Uterus (tissue), 4 donors: ENCODE results near the gene ADGRL3. TPM values are rescaled to one million over a fixed set of nuclear protein-coding genes. Genes with fewer than 3 reads are reported as not detected.

Experiments
- DNase-seq, 2 donors: peaks; one replicate each; pipeline ENCODE4 v3.0.0-alpha.2; 2019 to 2020
- H3K27ac ChIP-seq, 2 donors: fragments of 200-600 bp; sonication (generic); 1 replicate in 1 of 2; 2 replicates in 1 of 2; pipeline ENCODE4 v1.5.1; 2016 to 2018
- H3K27me3 ChIP-seq, 2 donors: fragments of 200-600 bp; sonication (generic); one replicate each; pipeline ENCODE4 v1.5.1; 2018 to 2019; ENCODE audit warnings: control low read depth in 1 of 2
- H3K36me3 ChIP-seq, 2 donors: fragments of 200-600 bp; sonication (generic); one replicate each; pipeline ENCODE4 v1.5.1; 2019; ENCODE audit warnings: control low read depth in 1 of 2
- H3K4me1 ChIP-seq, 2 donors: fragments of 200-600 bp; sonication (generic); one replicate each; pipeline ENCODE4 v1.5.1; 2018 to 2019; ENCODE audit warnings: control low read depth in 1 of 2
- H3K4me3 ChIP-seq, 2 donors: fragments of 200-600 bp; sonication (generic); 1 replicate in 1 of 2; 2 replicates in 1 of 2; pipeline ENCODE4 v1.5.1; 2018 to 2019; ENCODE audit warnings: mild to moderate bottlenecking in 1 of 2
- H3K9me3 ChIP-seq, 2 donors: fragments of 200-600 bp; sonication (generic); one replicate each; pipeline ENCODE4 v1.5.1; 2019; ENCODE audit warnings: control low read depth in 1 of 2
- POLR2A ChIP-seq, 2 donors: fragments of 450-650 bp; IDR thresholded peaks; one replicate each; pipeline ENCODE4 v1.6.1; 2016; ENCODE audit warnings: antibody characterized with exemption in 2 of 2, mild to moderate bottlenecking in 1 of 2, moderate library complexity in 1 of 2
- intact Hi-C: fragments of 100-400 bp; cut with DNase I; formaldehyde crosslinking; loops from one replicate; pipeline ENCODE4 v1.15.1; 2023; ENCODE audit warnings: low total_unique reads
- total RNA-seq, 4 donors: library from RNA; depleted of rRNA in 3 of 4; stranded (reverse); fragments of >200 nt in 3 of 4; gene quantifications; one replicate each; pipeline versions ENCODE4 v1.1.0 to v1.2.4, GENCODE V29; 2014 to 2023
- TF ChIP-seq, protein P1 (sequence below), 4 experiments: fragments of 200-600 bp in 2 of 4; fragments of 450-650 bp in 2 of 4; sonication (generic) in 2 of 4; IDR thresholded peaks; one replicate each; pipeline ENCODE4 v1.5.1; 2016 to 2019; ENCODE audit warnings: antibody characterized with exemption in 4 of 4, mild to moderate bottlenecking in 2 of 4, moderate library complexity in 1 of 4
- donor health status: DM: yes; HTN: yes; CAD: no.

Gene ADGRL3
- total RNA-seq, 4 donors from 2014 or later: 31.5 to 411 (median 74.3) TPM

DNA sequence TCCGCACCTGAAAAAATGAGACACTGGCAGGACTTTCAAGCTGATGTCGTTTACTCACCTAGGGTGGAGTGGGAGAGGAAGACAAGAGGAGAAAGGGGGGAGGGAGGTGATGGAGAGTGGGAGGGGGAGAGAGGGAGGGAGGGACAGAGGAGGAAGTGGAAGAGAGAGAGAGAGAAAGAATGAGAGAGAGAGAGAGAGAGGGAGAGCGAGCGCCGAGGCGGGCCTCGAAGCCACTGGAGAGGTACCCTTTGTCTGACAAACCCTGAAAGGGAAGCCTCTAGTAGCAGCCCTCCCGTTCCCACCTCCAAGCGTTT, 296 bp upstream of the ADGRL3 start:
- no peaks in the 10 kb centered on the region for H3K9me3 ChIP-seq
- H3K4me1 ChIP-seq: no peaks in the 10 kb centered on the region
- TF ChIP-seq, protein P1, sequence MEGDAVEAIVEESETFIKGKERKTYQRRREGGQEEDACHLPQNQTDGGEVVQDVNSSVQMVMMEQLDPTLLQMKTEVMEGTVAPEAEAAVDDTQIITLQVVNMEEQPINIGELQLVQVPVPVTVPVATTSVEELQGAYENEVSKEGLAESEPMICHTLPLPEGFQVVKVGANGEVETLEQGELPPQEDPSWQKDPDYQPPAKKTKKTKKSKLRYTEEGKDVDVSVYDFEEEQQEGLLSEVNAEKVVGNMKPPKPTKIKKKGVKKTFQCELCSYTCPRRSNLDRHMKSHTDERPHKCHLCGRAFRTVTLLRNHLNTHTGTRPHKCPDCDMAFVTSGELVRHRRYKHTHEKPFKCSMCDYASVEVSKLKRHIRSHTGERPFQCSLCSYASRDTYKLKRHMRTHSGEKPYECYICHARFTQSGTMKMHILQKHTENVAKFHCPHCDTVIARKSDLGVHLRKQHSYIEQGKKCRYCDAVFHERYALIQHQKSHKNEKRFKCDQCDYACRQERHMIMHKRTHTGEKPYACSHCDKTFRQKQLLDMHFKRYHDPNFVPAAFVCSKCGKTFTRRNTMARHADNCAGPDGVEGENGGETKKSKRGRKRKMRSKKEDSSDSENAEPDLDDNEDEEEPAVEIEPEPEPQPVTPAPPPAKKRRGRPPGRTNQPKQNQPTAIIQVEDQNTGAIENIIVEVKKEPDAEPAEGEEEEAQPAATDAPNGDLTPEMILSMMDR (IDR thresholded peaks at IDR 0.05): no peak
- no peak for TF ChIP-seq POLR2A (IDR thresholded peaks at IDR 0.05)
- H3K27me3 ChIP-seq: peaks cover 0 to 15% of the 10 kb centered on the region in 2 donors
- H3K4me3 ChIP-seq: peak overlapping the region in 1 of 2 donors; percentile 48
- H3K36me3 ChIP-seq: no peaks in the 10 kb centered on the region
- peak overlapping the region in 1 of 2 donors; percentile 47 for H3K27ac ChIP-seq
- intact Hi-C loops: no loop called here
- no peak for DNase-seq

DNA sequence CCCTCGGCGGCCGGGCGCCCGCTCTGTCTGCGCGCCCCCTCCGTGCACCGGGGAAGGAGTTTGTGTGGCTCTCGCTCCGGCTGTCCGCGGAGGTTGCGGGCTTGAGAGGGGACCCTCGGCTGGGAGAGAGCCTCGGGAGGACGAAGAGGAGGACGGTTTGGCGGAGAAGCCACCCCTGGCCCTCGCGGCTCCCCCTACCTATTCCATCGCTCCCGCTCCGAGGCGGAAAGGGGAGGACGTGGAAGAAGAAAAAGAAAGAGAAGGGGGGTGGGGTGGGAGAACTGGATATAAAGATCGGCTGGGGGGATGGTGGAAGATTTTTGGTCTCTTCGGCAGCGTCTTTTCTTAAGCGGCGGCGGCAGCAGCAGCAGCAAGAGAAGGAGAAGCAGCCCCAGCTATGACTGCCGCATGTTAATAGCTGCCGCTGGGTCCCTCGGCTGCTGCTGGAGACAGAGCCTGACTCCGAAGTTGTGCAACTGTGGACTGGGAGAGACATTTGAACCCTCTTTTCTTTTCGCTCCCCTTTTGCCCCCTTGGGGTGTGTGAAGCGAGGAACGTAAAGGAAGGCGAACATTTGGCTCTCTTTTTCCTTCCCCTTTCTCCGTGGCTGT, 895 bp downstream of the ADGRL3 start:
- H3K27ac ChIP-seq: peak overlapping the region in 1 of 2 donors; percentile 47
- intact Hi-C loops: no loop called here
- H3K4me1 ChIP-seq: no peaks in the 10 kb centered on the region
- no peaks in the 10 kb centered on the region for H3K9me3 ChIP-seq
- H3K27me3 ChIP-seq: peaks cover 0 to 15% of the 10 kb centered on the region in 2 donors
- H3K36me3 ChIP-seq: no peaks in the 10 kb centered on the region
- no peak for TF ChIP-seq POLR2A (IDR thresholded peaks at IDR 0.05)
- TF ChIP-seq, protein P1 (IDR thresholded peaks at IDR 0.05): no peak
- no peak for DNase-seq
- peak overlapping the region; percentile 21 to 48 for H3K4me3 ChIP-seq

DNA sequence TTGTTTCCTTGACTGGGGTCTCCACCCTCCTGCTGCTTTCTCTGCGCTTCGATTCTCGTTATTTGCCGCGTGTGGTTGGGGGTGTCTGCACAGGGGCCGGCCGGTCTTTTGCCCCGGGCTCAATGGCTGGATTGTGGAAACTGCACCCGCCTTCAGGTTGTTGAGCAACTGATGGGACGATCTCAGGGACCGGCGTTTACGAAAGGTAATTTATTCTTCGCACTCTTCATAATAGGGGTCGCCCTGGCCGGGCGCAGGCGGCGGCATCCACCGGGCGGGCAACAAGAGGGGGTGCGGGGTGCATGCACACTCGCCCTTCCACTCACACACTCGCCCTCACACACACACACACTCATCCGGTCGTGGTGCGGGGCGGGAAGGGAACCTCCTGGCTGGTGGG, 1.4 kb downstream of the ADGRL3 start:
- peaks cover 0 to 15% of the 10 kb centered on the region in 2 donors for H3K27me3 ChIP-seq

DNA sequence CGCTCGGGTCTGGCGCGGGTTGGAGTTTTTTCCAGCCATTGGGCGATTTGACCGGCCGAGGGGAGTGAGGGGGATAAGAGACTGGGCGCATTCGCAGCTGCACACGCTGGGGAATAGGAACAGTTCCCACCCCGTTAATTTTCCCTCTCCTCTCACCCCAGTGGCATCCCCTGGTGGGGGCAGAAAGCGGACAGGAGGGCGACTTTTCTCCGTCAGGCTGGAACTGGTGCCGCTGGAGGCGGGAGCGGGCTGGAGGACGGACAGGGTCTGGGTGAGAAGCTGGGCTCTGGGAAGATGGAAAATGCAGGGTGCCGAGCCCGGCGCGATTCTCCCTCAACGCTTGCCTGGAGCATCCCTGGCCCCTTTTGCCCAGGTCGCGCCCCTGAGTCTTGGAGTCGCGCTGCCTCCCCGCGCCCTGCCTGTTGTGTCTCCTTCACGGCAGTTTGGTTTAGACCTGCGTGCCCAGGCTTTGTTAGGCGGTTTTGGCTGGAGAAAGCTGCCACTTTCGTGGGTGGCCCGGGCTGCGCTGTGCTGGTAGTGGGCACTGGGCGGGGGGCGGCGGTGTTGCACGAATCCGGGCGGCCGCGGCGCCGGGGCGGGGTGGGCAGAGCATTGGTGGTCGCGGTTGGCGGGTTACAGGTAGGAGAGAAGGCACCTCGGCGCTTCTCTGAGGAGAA, 2.0 kb downstream of the ADGRL3 start:
- peak overlapping the region; percentile 21 to 48 for H3K4me3 ChIP-seq
- no peaks in the 10 kb centered on the region for H3K4me1 ChIP-seq
- H3K9me3 ChIP-seq: no peaks in the 10 kb centered on the region
- intact Hi-C loops: no loop called here
- peaks cover 0 to 15% of the 10 kb centered on the region in 2 donors for H3K27me3 ChIP-seq
- no peak for TF ChIP-seq POLR2A (IDR thresholded peaks at IDR 0.05)
- TF ChIP-seq, protein P1 (IDR thresholded peaks at IDR 0.05): no peak
- H3K36me3 ChIP-seq: no peaks in the 10 kb centered on the region
- DNase-seq: peak in 1 of 2 donors; percentile 14
- H3K27ac ChIP-seq: peak overlapping the region in 1 of 2 donors; percentile 47

More for the DNA sequence above, 1.4 kb downstream of the ADGRL3 start:
- no peaks in the 10 kb centered on the region for H3K4me1 ChIP-seq
- no peaks in the 10 kb centered on the region for H3K9me3 ChIP-seq
- DNase-seq: peak in 1 of 2 donors; percentile 13
- H3K4me3 ChIP-seq: peak overlapping the region; percentile 21 to 48
- no peaks in the 10 kb centered on the region for H3K36me3 ChIP-seq
- intact Hi-C loops: no loop called here
- H3K27ac ChIP-seq: peak overlapping the region in 1 of 2 donors; percentile 47
- TF ChIP-seq, protein P1 (IDR thresholded peaks at IDR 0.05): no peak
